GM04504 (cell line): ENCODE data around the gene SERPINI1.

Source experiments
- DNase-seq: peaks from one replicate; pipeline ENCODE4 v3.0.0-alpha.2; 2012; ENCODE audit warnings: low read depth

SERPINI1 gene

DNA sequence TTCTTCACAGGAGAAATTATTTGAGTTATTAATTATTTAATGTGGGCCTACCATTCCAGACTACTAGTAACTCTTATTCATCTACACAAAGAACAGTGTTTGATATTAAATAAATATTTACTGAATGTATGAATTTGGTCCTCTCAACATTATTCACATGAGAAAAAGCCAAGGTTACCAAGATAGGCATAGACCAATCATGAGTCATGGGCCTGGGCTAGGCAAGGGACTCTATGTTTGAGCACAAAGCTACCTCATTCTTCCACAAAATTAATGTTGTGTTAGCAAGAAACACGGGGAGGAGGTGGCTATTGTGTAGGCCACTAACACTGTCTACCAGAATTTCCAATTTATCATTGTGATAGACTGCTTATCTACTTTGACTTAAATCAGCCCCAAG lies 115.7 kb downstream of the SERPINI1 start:
- no peak for DNase-seq

DNA sequence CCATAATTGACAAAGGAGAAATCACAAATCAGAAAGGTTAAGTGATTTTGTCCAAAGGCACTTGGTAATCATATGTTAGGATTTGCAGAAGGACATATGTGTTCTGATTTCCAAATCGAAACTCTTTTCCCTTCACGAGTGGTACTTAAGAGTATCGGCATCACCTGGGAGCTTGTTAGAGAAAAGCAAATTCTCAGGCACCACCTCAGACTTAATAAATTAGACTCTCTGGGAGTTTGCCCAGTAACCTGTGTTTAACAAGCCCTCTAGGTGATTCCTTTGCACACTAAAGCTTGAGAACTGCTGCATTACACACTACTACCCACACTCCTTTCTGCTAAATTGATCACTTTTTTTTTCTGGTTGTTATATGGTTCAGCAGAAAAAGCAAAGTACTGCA lies 116.2 kb downstream of the SERPINI1 start:
- DNase-seq, result no peak

- DNase-seq, result no peak
These were observed 116.7 kb downstream of the SERPINI1 start for GRCh38 chr3:167852216-167852615.

GRCh38 chr3:167854063-167854462 lies 118.5 kb downstream of the SERPINI1 start:
- DNase-seq, result no peak

DNA sequence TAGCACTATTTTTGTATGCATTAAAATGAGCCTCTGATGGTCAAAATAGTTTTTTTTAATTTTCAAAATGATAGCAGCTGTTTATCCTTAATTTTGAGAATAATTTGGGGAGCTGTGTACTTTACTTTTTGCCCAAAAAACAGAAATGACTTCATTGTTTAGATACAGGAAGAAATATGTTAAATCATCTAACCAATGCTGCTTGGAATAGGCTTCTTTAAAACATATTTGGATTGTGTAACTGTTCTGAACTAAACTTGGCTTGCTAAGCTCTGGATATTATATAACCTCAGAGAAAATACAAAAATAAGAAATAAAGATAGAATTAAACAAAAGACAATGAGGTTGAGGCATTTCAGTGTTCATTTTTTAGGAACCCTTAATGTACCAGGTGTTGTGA lies 119.3 kb downstream of the SERPINI1 start:
- DNase-seq, result no peak

- no peak for DNase-seq
These were observed 119.8 kb downstream of the SERPINI1 start for GRCh38 chr3:167855306-167855705.

- no peak for DNase-seq
These were observed 123.3 kb downstream of the SERPINI1 start for GRCh38 chr3:167858865-167859264.

GRCh38 chr3:167859610-167860009 lies 124.1 kb downstream of the SERPINI1 start:
- no peak for DNase-seq

DNA sequence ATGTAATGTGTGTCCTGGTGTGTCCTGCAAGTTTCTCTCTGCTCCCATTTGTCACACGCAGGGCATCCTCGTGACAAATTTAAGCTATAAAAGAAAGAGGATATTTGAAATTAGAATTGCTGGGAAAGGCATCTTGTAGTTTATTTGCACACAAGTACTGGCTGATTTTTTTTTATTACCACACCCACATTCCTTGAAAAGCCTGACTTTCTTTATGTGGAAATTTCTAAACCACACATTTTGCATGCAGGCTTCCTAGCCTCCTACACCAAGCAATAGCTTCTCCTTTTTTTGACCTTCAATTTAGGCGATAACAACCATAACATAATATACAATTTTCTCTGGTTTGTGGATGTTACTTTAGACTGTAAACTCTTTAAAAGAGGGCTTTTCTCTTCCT lies 126.1 kb downstream of the SERPINI1 start:
- no peak for DNase-seq

DNA sequence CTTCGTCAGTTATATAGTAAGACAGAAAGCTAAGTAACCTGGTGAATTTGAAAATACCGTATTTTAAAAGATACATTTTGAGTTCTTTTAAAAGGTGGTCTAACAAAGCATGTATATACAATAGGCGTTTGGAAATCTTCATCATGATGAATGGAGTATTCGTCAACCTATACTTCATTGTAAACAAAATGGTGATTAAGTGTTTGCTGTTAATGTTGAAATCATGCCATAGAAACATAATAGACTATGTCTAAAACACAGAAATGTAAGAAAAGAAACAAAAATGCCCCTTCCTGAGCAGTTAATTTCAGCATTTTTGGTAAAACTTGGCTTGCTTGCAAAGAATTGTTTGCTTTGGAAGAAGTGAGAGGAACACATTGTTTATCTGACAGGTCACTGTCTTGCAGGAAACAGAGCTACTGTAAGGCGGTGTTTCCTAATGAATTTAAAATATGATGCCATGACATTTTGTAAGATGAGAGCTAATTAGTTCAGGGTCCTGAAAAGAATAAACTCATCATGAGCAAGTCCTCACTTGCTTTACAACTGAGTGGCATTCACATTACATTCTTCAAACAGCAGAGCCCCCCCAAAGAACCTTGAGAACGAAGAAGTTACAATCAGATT lies 126.7 kb downstream of the SERPINI1 start:
- DNase-seq, result no peak

- no peak for DNase-seq
These were observed 128.5 kb downstream of the SERPINI1 start for GRCh38 chr3:167863811-167864551.

DNA sequence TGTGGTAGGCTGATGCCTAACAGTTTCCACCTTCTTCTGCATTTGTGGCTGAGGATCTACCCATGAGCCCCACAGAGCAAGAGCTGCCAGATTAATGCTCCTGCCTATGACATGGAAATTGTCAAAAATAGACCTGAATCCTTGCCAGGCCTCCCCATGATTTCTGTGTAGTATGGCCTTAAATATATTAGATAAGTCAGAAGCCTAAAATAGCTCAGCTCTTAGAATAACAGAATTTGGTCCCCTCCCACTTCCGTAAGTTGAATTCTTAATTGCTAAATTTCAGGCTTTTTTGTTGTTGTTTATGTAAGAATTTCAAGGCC lies 129.0 kb downstream of the SERPINI1 start:
- DNase-seq, result no peak

GRCh38 chr3:167866331-167866730 lies 130.8 kb downstream of the SERPINI1 start:
- no peak for DNase-seq

- no peak for DNase-seq
These were observed 132.5 kb downstream of the SERPINI1 start for GRCh38 chr3:167867981-167868380.

DNA sequence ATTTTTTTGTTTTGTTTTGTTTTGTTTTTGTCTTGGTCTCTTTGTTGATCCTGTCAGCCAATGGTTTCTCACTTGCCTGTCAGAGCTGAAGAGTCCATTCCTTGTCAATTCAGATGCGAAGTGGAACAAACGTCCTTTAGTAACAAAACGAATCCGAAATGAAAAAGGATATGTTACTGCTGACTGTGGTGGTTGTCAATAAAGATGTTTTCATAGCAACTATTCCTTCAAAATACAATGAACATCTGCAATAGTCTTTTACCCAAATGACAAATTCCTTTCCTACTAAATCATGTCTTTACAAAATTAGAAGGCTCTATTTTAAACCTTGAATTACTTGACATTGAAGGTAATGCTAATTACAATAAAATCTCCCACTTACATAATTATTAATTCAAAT lies 134.7 kb downstream of the SERPINI1 start:
- no peak for DNase-seq

DNA sequence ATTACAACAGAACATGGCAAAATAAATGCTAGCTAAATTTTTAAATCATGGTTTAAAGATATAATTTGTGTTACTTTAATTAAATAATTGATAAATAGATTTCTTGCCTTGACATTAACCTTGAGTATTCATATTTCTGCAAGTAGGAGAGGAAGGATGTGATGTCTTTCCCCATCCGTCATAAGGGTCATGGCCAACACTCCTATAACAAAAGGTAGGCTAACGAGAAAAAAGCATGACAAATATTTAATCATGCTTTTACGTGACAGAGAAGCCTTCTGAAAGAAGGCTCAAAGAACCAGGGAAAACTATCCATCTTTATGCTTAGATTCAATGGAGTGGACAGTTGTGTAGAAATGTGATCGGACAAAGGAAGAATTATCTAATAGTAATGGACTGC lies 135.2 kb downstream of the SERPINI1 start:
- DNase-seq, result no peak

GRCh38 chr3:167872032-167872431 lies 136.5 kb downstream of the SERPINI1 start:
- no peak for DNase-seq

- DNase-seq, result no peak
These were observed 137.4 kb downstream of the SERPINI1 start for GRCh38 chr3:167872941-167873340.

- DNase-seq, result no peak
These were observed 139.3 kb downstream of the SERPINI1 start for GRCh38 chr3:167874671-167875372.
